Stimulated activated CD4-positive, alpha-beta T cell treated with anti-CD3 and anti-CD28 coated beads, Interleukin-12 subunit alpha, Interleukin-12 subunit beta, amount 100 ng/mL, for 24 hours (primary cell): ENCODE data around the gene PCDHGA4.
"Not testable (repeated sequence)": the region's sequence is repeated elsewhere in the genome, so short reads cannot be mapped to it uniquely, and the experiment has no call there.

Source experiments
- DNase-seq, 2 experiments: peaks; one replicate each; pipeline ENCODE4 v3.0.0-alpha.2; 2020; ENCODE audit warnings: low read depth in 2 of 2

The PCDHGA4 gene

GRCh38 chr5:141384471-141385267 is 29.8 kb downstream of the PCDHGA4 start:
- no peak for DNase-seq

- DNase-seq, result not testable (repeated sequence)
Observed at GRCh38 chr5:141387557-141388311, 32.9 kb downstream of the PCDHGA4 start, which contains the start of gene PCDHGB4. Gene PCDHGB4 (plus strand): TSS chr5:141387698. CDS start chr5:141387885, 187 bp downstream.

GRCh38 chr5:141388661-141389060 is 33.8 kb downstream of the PCDHGA4 start:
- DNase-seq, result no peak

GRCh38 chr5:141389153-141390042 is 34.6 kb downstream of the PCDHGA4 start:
- DNase-seq, result no peak

- DNase-seq, result no peak
Observed at GRCh38 chr5:141392429-141393198, 37.8 kb downstream of the PCDHGA4 start, which contains the start of gene PCDHGA8. Gene PCDHGA8 (plus strand): TSS chr5:141392633. CDS start chr5:141392814, 181 bp downstream.

- no peak for DNase-seq
Observed at GRCh38 chr5:141393267-141393666, 38.4 kb downstream of the PCDHGA4 start.

- DNase-seq, result not testable (repeated sequence)
Observed at GRCh38 chr5:141394401-141395187, 39.8 kb downstream of the PCDHGA4 start.

GRCh38 chr5:141397756-141398551 is 43.1 kb downstream of the PCDHGA4 start, which contains the start of gene PCDHGB5:
Gene PCDHGB5 (plus strand): TSS chr5:141397947. CDS start chr5:141398128, 181 bp downstream.
- DNase-seq, result not testable (repeated sequence)

GRCh38 chr5:141398608-141399007 is 43.8 kb downstream of the PCDHGA4 start:
- DNase-seq, result no peak

GRCh38 chr5:141399555-141400258 is 44.9 kb downstream of the PCDHGA4 start:
- no peak for DNase-seq

- DNase-seq, result no peak
Observed at GRCh38 chr5:141402553-141403243, 47.9 kb downstream of the PCDHGA4 start, which contains the start of gene PCDHGA9. Gene PCDHGA9 (plus strand): TSS chr5:141402778. CDS start chr5:141402953, 175 bp downstream.

GRCh38 chr5:141403387-141403786 is 48.6 kb downstream of the PCDHGA4 start:
- no peak for DNase-seq
